Activated CD8-positive, alpha-beta memory T cell treated with anti-CD3 and anti-CD28 coated beads, Interleukin-2, amount 10 ng/mL, durations not matched to agents 7 days and 5 days (primary cell): ENCODE results near the gene TGFBR3. TPM values are rescaled to one million over a fixed set of nuclear protein-coding genes. Genes with fewer than 3 reads are reported as not detected.

Experiments used
- ATAC-seq: fragments of 150-1000 bp; cut with Tn5 transposase; one replicate; pipeline ENCODE4 v1.10.0; 2021; ENCODE audit warnings: moderate library complexity
- CTCF ChIA-PET: fragments of 350-600 bp; sonication (Branson Sonifier 250); formaldehyde crosslinking; loops from one replicate; lab custom pipeline; 2021; ENCODE audit warnings: antibody characterized with exemption; lab: Charles Lee
- DNase-seq: peaks from one replicate; pipeline ENCODE4 v3.0.0-alpha.2; 2020
- H3K27ac Mint-ChIP-seq: one replicate; pipeline ENCODE4 v1.8.0; 2021; ENCODE audit warnings: mild to moderate bottlenecking, mixed read lengths
- H3K27me3 Mint-ChIP-seq: one replicate; pipeline ENCODE4 v1.8.0; 2021; ENCODE audit warnings: mixed read lengths
- H3K36me3 Mint-ChIP-seq: one replicate; pipeline ENCODE4 v1.8.0; 2021; ENCODE audit warnings: mild to moderate bottlenecking, mixed read lengths
- H3K4me1 Mint-ChIP-seq: one replicate; pipeline ENCODE4 v1.8.0; 2021; ENCODE audit warnings: mixed read lengths
- H3K4me3 Mint-ChIP-seq: one replicate; pipeline ENCODE4 v1.8.0; 2021; ENCODE audit warnings: mild to moderate bottlenecking, moderate library complexity, mixed read lengths
- H3K9me3 Mint-ChIP-seq: one replicate; pipeline ENCODE4 v1.8.0; 2022; ENCODE audit warnings: low read depth, mixed read lengths
- total RNA-seq, 2 experiments: library from RNA; stranded (reverse); gene quantifications; one replicate each; pipeline ENCODE4 v1.2.3, GENCODE V29; 2021

The TGFBR3 gene
- total RNA-seq: 10 to 100 TPM; 10.4 to 25.8 TPM

DNA sequence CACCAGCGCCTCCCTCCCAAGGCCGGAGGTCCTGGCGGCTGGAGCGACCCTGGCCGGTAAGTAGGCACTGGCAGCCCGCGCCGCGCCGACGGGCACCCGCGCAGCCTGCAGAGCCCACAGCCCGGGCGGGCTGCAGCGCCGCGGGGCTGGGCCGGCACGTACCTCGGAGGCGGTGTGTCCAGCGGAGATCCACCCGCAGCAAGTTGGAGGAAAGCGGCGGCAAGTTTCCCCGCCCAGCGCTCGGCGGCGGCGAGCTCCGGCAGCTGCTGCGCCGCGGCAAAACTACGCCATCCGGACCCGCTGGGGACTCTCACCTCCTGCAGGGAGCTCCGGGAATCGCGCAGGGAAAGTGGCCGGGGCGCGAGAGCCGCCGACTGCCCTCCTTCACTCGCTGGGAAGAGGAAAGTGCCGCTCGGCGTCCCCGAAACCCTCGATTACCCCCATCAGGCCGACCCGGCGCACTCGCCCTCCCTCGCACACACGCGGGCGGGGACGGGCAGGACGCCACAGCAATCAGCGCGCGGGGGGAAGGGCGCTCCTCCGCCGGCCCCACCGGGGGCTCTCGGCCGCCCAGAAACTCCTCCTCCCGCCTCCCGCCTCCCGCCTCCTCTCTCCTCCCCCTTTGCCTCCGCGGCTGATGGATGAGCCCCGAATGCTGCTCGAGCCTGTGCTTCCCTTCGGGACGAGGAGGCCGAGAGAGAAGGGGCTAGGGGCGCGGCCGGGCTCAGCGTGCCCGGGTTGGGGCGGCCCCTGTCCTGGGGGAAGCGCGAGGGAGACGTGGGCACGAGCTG is at the start of gene TGFBR3:
TGFBR3 (minus strand) TSS at position 436 of the 791 bp plus-strand sequence. CDS start 24,620 bp downstream, outside the sequence.
- no peaks in the 10 kb centered on the region for H3K36me3 Mint-ChIP-seq
- H3K9me3 Mint-ChIP-seq: no peaks in the 10 kb centered on the region
- CTCF ChIA-PET: interaction anchor here (0.6 to 2.2 kb wide), 17 partner anchors 8 to 641 kb away, joined by 3 to 17 read pairs (median 3); partner anchors contain the start of gene CDC7
- H3K4me3 Mint-ChIP-seq: peak within 1 kb of the TSS; percentile 87
- peaks cover 30% of the 10 kb centered on the region for H3K27me3 Mint-ChIP-seq
- peaks cover 33% of the 10 kb centered on the region for H3K4me1 Mint-ChIP-seq
- ATAC-seq (peak; percentile 86), DNase-seq (peak; percentile 73)
- peak within 1 kb of the TSS; percentile 62 for H3K27ac Mint-ChIP-seq

DNA sequence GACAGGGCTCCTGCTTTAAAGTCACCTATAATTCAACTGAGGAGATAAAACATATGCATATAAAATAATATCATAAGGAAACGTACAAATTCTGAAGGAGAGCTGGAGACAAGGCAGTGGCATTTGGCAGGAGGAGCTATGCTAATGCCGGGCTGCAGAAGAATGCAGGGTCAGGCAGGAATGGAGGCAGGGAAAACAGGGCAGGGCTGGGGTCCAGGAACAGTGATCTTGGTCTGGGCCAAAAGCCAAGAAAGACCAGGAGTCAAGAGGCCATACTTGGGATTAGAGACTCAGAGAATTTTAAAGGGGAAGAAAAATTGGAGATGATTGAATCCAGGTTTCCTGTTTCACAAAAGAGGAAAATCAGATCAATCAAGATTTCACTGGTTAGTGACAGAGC is 43.3 kb upstream of the TGFBR3 start:
- no peak for ATAC-seq

DNA sequence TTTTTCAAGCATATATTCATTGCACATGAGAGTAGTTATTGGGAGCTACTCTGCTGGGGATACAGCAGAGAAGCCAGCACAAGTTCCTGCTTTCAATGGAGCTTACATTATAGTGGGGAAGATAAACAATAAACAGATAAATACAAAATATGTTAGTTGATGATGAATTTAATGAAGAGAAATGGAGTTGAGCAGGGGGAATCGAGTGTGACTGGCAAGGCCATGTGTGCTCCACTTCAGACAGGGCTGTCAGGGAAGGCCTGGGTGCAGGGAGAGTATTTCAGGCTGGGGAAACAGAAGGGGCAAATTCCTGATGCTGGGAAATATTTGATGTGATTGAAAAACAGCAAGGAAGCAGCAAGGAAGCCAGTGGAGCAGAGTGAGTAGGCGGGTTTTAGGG is 42.1 kb upstream of the TGFBR3 start:
- Mint-ChIP-seq H3K4me3 (no peak overlapping the region), H3K36me3 (peaks cover 2% of the 10 kb centered on the region), H3K27me3 (no peaks in the 10 kb centered on the region), H3K9me3 (no peaks in the 10 kb centered on the region), H3K4me1 (peaks cover 10% of the 10 kb centered on the region), H3K27ac (no peak overlapping the region)
- DNase-seq: no peak
- no peak for ATAC-seq
- CTCF ChIA-PET: interaction anchor here (0.8 to 9.1 kb wide), 11 partner anchors 10 to 762 kb away, joined by 3 to 60 read pairs (median 4); no protein-coding TSS in a partner anchor

More for the DNA sequence above, 43.3 kb upstream of the TGFBR3 start:
- H3K4me1 Mint-ChIP-seq: peaks cover under 1% of the 10 kb centered on the region
- CTCF ChIA-PET: interaction anchor here (0.7 to 9.1 kb wide), 5 partner anchors 9 to 646 kb away, joined by 3 to 60 read pairs (median 4); no protein-coding TSS in a partner anchor
- H3K4me3 Mint-ChIP-seq: no peak overlapping the region
- H3K27ac Mint-ChIP-seq: no peak overlapping the region
- no peaks in the 10 kb centered on the region for H3K9me3 Mint-ChIP-seq
- DNase-seq: no peak
- no peaks in the 10 kb centered on the region for H3K27me3 Mint-ChIP-seq
- no peaks in the 10 kb centered on the region for H3K36me3 Mint-ChIP-seq

DNA sequence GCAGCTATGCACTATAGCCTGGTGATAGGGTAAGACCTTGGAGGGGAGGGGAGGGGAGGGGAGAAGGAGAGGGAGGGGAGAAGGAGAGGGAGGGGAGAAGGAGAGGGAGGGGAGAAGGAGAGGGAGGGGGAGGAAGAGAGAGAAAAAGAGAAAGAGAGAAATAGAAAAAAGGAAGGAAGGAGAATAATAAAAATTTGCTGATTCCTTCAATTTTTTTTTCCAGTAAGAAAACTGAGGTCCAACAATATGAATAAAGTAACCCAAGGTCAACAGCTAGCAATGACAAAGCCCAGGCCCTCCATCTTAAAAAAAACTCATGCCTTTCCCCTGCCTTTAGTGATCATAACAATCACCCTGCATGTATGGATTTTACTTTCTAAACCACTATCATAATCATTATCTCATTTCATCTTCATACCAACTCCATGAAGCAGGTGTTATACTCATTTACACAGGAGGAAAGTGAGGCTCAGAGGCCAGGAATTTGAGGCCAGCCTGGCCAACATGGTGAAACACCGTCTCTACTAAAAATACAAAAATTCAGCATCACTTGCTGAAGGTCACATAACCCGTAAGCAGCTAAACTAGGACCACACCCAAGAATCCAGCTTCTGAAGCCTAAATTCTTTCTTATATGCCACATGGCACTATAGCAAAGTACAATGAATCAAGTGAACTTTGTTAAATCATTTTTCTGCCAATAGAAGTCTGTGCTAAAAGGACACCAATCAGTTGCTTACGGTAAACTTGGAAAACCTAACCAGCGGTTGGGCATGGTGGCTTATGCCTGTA is 39.9 kb upstream of the TGFBR3 start:
- Mint-ChIP-seq H3K27ac (no peak overlapping the region), H3K36me3 (peaks cover 2% of the 10 kb centered on the region), H3K4me1 (peaks cover 10% of the 10 kb centered on the region), H3K27me3 (peaks cover 3% of the 10 kb centered on the region), H3K4me3 (no peak overlapping the region), H3K9me3 (no peaks in the 10 kb centered on the region)
- CTCF ChIA-PET: interaction anchor here (0.9 to 9.1 kb wide), 6 partner anchors 73 to 760 kb away, joined by 3 to 60 read pairs (median 4); no protein-coding TSS in a partner anchor
- DNase-seq (no peak), ATAC-seq (no peak)

DNA sequence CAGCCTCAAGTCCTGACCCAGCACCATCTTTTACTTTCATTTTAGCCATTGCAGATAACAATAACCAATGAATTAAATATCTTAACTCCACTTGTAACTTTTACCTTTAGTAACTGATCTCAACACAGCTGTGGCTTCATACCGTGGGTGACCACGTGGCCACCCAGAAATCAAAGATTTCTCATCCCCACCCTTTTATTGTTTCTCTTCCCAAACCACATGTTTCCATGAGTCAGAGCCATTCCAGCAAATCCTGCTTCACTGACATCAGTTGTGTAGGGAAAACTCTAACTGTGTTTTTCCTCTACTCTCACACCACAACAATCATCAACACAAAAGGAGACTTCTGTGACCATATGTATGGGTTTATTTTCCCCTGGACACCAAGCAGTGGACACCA is 38.2 kb upstream of the TGFBR3 start:
- peaks cover 2% of the 10 kb centered on the region for H3K36me3 Mint-ChIP-seq
- no peaks in the 10 kb centered on the region for H3K9me3 Mint-ChIP-seq
- DNase-seq (no peak), ATAC-seq (no peak)
- no peak overlapping the region for H3K4me3 Mint-ChIP-seq
- H3K4me1 Mint-ChIP-seq: peaks cover 10% of the 10 kb centered on the region
- no peak overlapping the region for H3K27ac Mint-ChIP-seq
- CTCF ChIA-PET: interaction anchor here (9.1 kb wide), 1 partner anchor 412 kb away, joined by 60 read pairs; no protein-coding TSS in a partner anchor
- H3K27me3 Mint-ChIP-seq: peaks cover 3% of the 10 kb centered on the region

DNA sequence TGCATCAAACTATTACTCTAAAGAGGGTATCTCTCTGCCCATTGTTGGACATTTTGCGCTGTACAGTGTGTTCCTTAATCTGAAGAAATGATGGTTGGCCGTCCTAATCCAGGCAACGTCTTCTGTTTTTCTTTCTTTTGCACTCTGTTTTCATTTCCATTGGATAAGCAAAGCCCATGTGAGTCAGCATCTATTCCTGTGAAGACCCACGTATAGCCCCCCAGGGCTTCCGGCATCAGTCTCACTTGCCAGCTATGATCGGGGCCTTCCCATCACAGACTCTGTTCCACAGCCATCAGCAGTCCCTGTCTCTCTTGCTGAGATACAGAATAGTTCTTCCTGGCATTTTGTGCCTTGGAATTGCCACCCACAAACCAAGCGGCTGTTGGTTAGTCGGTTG is 34.0 kb upstream of the TGFBR3 start:
- H3K27me3 Mint-ChIP-seq: peaks cover 3% of the 10 kb centered on the region
- no peak overlapping the region for H3K4me3 Mint-ChIP-seq

DNA sequence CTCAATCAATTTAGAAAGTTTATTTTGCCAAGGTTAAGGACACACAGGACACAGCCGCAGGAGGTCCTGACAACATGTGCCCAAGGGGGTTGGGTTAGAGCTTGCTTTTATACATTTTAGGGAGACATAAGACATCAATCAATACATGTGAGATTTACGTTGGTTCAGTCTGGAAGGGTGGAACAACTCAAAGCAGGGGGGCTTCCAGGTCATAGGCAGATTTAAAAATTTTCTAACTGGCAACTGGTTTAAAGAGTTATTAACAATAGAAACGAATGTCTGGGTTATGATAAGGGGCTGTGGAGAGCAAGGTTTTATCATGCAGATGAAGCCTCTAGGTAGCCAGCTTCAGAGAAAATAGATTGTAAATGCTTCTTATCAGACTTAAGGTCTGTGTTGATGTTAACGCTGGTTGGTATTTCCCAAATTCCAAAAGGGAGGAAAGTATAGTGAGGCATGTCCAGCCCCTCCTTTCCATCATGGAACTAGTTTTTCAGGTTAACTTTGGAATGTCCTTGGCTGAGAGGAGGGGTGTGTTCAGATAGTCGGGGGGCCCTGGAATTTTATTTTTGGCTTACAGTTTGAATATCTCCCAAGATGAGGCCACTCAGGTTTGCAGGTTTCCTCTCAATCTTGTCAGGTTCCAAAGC is 31.0 kb upstream of the TGFBR3 start:
- no peaks in the 10 kb centered on the region for H3K36me3 Mint-ChIP-seq
- H3K4me1 Mint-ChIP-seq: no peaks in the 10 kb centered on the region
- ATAC-seq: no peak
- no peaks in the 10 kb centered on the region for H3K9me3 Mint-ChIP-seq
- CTCF ChIA-PET: interaction anchor here (0.7 kb wide), 1 partner anchor 399 kb away, joined by 4 read pairs; no protein-coding TSS in a partner anchor
- peaks cover under 1% of the 10 kb centered on the region for H3K27me3 Mint-ChIP-seq
- H3K27ac Mint-ChIP-seq: no peak overlapping the region
- no peak overlapping the region for H3K4me3 Mint-ChIP-seq
- DNase-seq: no peak

More for the DNA sequence above, 34.0 kb upstream of the TGFBR3 start:
- H3K27ac Mint-ChIP-seq: no peak overlapping the region
- H3K9me3 Mint-ChIP-seq: no peaks in the 10 kb centered on the region
- ATAC-seq (no peak), DNase-seq (no peak)
- peaks cover 10% of the 10 kb centered on the region for H3K4me1 Mint-ChIP-seq
- CTCF ChIA-PET: no interaction called here
- H3K36me3 Mint-ChIP-seq: peaks cover 2% of the 10 kb centered on the region

DNA sequence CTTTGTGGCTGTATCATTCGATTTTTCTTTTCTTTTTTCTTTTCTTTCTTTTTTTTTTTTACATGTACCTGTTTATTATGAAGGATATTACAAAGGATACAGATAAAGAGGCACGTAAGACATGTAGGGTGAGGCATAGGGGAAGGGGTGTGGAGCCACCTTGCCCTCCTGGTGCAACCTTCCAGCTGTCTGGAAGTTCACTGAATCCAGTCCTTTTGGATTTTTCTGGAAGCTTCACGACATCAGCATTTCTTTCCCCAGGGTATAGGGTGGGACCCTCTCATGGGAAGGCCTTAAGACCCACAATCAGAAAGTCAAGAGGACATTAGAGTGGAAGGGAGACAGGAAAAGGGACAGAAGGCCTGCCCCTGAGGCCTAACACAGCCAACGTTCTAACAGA is 30.1 kb upstream of the TGFBR3 start:
- CTCF ChIA-PET: no interaction called here
- Mint-ChIP-seq H3K27ac (no peak overlapping the region), H3K9me3 (no peaks in the 10 kb centered on the region), H3K36me3 (no peaks in the 10 kb centered on the region), H3K4me3 (no peak overlapping the region), H3K4me1 (no peaks in the 10 kb centered on the region), H3K27me3 (no peaks in the 10 kb centered on the region)
- ATAC-seq: no peak
- no peak for DNase-seq

DNA sequence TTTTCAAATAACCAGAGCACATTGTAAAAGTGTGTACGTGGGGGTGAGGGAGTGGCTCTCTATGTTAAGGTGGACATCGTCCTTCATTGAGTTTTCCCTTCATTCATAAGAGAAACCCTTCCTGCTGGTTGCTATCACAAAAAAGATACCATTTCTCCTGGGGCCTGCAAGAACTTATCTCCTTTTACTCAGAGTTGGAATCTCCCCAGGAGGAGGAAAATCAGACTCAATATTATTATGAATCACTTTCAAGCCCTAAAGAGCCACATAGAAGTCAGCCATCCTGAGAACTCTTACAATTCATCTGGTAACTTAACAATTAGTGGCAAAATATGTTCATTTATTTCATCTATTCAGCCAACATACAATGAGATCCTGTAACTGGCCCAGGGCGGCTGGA is 27.1 kb upstream of the TGFBR3 start:
- no peak for ATAC-seq
- CTCF ChIA-PET: no interaction called here
- H3K4me3 Mint-ChIP-seq: no peak overlapping the region
- no peaks in the 10 kb centered on the region for H3K36me3 Mint-ChIP-seq
- H3K9me3 Mint-ChIP-seq: no peaks in the 10 kb centered on the region
- no peaks in the 10 kb centered on the region for H3K4me1 Mint-ChIP-seq
- DNase-seq: no peak
- no peak overlapping the region for H3K27ac Mint-ChIP-seq
- H3K27me3 Mint-ChIP-seq: peaks cover 2% of the 10 kb centered on the region

DNA sequence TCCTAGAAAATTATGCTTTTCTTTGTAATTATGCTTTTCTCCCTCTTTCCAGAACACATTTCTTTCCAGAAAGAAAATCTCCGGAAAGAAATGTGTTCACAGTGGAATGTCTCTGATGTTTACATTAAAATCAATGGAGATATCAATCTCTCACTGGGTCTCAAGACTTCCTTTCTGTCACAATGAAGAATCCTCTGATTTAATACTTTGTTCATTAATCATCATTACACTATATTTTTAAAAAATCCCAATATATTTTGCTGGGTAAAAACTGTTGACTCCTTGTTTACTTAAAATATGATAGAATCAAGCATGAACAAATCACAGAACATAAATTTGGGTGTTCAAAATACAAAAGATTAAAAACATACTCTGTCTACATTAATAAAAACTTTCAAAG is 26.3 kb upstream of the TGFBR3 start:
- no peak for ATAC-seq
- H3K4me3 Mint-ChIP-seq: no peak overlapping the region
- CTCF ChIA-PET: no interaction called here
- no peaks in the 10 kb centered on the region for H3K4me1 Mint-ChIP-seq
- no peaks in the 10 kb centered on the region for H3K9me3 Mint-ChIP-seq
- DNase-seq: no peak
- no peaks in the 10 kb centered on the region for H3K36me3 Mint-ChIP-seq
- H3K27ac Mint-ChIP-seq: no peak overlapping the region
- peaks cover 2% of the 10 kb centered on the region for H3K27me3 Mint-ChIP-seq

DNA sequence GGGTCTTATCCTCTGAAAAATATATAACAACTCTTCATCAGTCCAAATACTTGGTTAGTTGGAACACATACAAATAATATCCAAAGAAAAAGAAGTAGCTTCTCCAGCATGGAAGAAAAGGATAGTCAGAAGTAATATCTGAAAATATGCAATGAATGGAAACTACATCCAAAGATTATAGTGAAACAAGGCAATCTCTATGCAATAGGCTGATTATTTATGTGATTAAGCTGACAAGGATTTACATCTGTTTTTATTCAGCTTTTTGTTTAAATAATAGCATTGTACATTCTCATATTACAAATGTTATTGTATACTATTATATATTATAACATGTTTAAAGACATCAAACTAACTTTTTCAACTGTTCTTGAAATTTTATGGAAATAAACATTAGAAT is 15.3 kb upstream of the TGFBR3 start:
- Mint-ChIP-seq H3K36me3 (no peaks in the 10 kb centered on the region), H3K4me1 (peaks cover 2% of the 10 kb centered on the region), H3K27ac (no peak overlapping the region), H3K4me3 (no peak overlapping the region), H3K27me3 (peaks cover 4% of the 10 kb centered on the region), H3K9me3 (no peaks in the 10 kb centered on the region)
- ATAC-seq (no peak), DNase-seq (no peak)
- CTCF ChIA-PET: interaction anchor here (0.7 kb wide), 1 partner anchor 403 kb away, joined by 3 read pairs; no protein-coding TSS in a partner anchor

DNA sequence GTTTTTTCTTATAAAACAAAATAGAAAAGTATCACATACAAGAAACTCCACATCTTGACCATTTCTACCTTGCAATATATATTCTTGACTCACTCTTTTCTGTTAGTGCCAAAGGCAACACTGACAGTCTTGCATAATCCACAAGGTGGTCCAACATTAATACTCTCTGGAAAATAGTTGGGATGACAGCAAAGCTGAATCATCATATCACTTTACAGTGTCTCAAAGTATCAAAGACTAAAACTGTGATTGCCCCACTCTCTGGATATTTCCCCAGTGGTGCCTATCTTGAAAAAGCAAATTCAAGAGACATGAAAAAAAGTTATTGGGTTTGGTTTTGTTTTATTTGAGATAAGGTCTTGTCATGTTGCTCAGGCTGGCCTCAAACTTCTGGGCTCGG is 14.6 kb upstream of the TGFBR3 start:
- DNase-seq (no peak), ATAC-seq (no peak)
- H3K4me3 Mint-ChIP-seq: no peak overlapping the region
- peaks cover 8% of the 10 kb centered on the region for H3K4me1 Mint-ChIP-seq
- H3K36me3 Mint-ChIP-seq: peaks cover 3% of the 10 kb centered on the region
- no peaks in the 10 kb centered on the region for H3K9me3 Mint-ChIP-seq
- CTCF ChIA-PET: interaction anchor here (0.9 kb wide), 1 partner anchor 11 kb away, joined by 3 read pairs; no protein-coding TSS in a partner anchor
- H3K27me3 Mint-ChIP-seq: peaks cover 4% of the 10 kb centered on the region
- H3K27ac Mint-ChIP-seq: no peak overlapping the region

DNA sequence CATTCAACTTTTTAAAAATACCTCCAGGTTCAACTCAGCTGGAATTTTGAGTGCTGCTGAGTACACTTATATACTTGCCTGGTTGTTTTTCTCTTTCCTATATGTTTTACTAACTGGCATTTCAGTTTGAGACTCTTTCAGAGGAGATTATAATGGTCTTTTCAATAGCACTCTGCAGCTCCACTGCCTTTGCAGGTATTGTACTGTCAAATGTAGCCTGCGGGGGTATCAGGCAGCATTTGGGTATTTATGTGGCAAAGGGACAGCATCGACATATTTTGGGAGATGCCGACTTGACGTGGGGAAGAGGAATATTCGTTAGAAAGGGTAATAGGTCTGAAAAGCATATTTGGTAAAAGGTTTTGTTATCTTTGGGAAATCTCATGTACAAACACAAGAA is 11.1 kb upstream of the TGFBR3 start:
- ATAC-seq: no peak
- CTCF ChIA-PET: no interaction called here
- peaks cover 3% of the 10 kb centered on the region for H3K36me3 Mint-ChIP-seq

More for the DNA sequence above, 11.1 kb upstream of the TGFBR3 start:
- Mint-ChIP-seq H3K27ac (no peak overlapping the region), H3K27me3 (peaks cover 9% of the 10 kb centered on the region), H3K9me3 (peaks cover 2% of the 10 kb centered on the region), H3K4me1 (peaks cover 15% of the 10 kb centered on the region), H3K4me3 (no peak overlapping the region)
- no peak for DNase-seq
